Measurements from ENCODE around the gene ACVR1B. TPM values are rescaled to one million over a fixed set of nuclear protein-coding genes. Genes with fewer than 3 reads are reported as not detected.

Gene ACVR1B
- total RNA-seq, 1 donor from 2014 or later: 13.8 TPM

DNA sequence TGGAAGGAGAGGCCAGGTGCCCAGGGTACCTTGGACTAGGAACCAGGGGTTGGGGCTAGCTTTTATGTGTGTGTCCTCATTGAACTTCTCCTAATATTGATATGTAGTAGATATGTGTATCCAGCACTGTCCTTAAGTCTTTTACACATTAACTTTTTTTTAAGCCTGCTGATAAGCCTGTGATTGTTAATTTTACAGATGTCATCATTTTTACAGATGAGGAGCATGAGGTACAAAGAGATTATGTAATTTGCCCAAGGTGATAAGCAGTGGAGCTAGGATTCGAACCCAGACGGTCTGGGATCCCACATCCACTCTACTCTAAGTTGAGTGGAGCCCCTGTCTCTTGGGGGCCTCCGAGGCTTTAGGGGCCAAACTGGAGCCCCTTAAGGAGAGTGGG lies 89.5 kb downstream of the ACVR1B start:
- no peak overlapping the region for H3K27ac Mint-ChIP-seq
- H3K4me1 Mint-ChIP-seq: peaks cover 23% of the 10 kb centered on the region
- TF ChIP-seq EZH2phosphoT487 (IDR thresholded peaks at IDR 0.05) (no peak), EZH2 (IDR thresholded peaks at IDR 0.05) (no peak)
- TF ChIP-seq, protein P1, sequence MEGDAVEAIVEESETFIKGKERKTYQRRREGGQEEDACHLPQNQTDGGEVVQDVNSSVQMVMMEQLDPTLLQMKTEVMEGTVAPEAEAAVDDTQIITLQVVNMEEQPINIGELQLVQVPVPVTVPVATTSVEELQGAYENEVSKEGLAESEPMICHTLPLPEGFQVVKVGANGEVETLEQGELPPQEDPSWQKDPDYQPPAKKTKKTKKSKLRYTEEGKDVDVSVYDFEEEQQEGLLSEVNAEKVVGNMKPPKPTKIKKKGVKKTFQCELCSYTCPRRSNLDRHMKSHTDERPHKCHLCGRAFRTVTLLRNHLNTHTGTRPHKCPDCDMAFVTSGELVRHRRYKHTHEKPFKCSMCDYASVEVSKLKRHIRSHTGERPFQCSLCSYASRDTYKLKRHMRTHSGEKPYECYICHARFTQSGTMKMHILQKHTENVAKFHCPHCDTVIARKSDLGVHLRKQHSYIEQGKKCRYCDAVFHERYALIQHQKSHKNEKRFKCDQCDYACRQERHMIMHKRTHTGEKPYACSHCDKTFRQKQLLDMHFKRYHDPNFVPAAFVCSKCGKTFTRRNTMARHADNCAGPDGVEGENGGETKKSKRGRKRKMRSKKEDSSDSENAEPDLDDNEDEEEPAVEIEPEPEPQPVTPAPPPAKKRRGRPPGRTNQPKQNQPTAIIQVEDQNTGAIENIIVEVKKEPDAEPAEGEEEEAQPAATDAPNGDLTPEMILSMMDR (IDR thresholded peaks at IDR 0.05): no peak
- H3K4me1 ChIP-seq: no peaks in the 10 kb centered on the region
- no peak for DNase-seq (ENCODE audit: low spot score)
- peaks cover 9% of the 10 kb centered on the region for H3K27me3 Mint-ChIP-seq (ENCODE audit: insufficient read depth, low read depth)
- H3K36me3 ChIP-seq: no peaks in the 10 kb centered on the region
- peaks cover 6% of the 10 kb centered on the region for H3K36me3 Mint-ChIP-seq
- H3K9me3 Mint-ChIP-seq: no peaks in the 10 kb centered on the region
- peaks cover 21% of the 10 kb centered on the region for H3F3A ChIP-seq (ENCODE audit: low read depth)
- H3K79me2 ChIP-seq (ENCODE audit: low read depth): no peaks in the 10 kb centered on the region
- no peak overlapping the region for H3K4me2 ChIP-seq
- H3K4me3 Mint-ChIP-seq: no peak overlapping the region
- no peak overlapping the region for H3K4me3 ChIP-seq
- no peak overlapping the region for H2AFZ ChIP-seq (replicated peaks)
- peaks cover 41% of the 10 kb centered on the region for H4K20me1 ChIP-seq (ENCODE audit: low read depth)
- H3K27me3 ChIP-seq: peaks cover 31% of the 10 kb centered on the region
- H3K9ac ChIP-seq: no peak overlapping the region
- H3K27ac ChIP-seq: no peak overlapping the region
- H3K9me3 ChIP-seq (ENCODE audit: low read depth): no peaks in the 10 kb centered on the region

- H3K9ac ChIP-seq: no peak overlapping the region
These were observed 90.2 kb downstream of the ACVR1B start for GRCh38 chr12:52041695-52042123.

GRCh38 chr12:52042706-52043385 lies 91.3 kb downstream of the ACVR1B start:
- H3K27ac Mint-ChIP-seq: no peak overlapping the region
- Histone ChIP-seq H3K27me3 (peaks cover 15% of the 10 kb centered on the region), H3K4me2 (no peak overlapping the region), H4K20me1 (ENCODE audit: low read depth) (peaks cover 41% of the 10 kb centered on the region), H3K4me3 (no peak overlapping the region), H3K9ac (no peak overlapping the region), H3K79me2 (ENCODE audit: low read depth) (no peaks in the 10 kb centered on the region), H2AFZ (replicated peaks) (no peak overlapping the region), H3K9me3 (ENCODE audit: low read depth) (no peaks in the 10 kb centered on the region), H3K27ac (no peak overlapping the region), H3K36me3 (no peaks in the 10 kb centered on the region), H3K4me1 (no peaks in the 10 kb centered on the region), H3F3A (ENCODE audit: low read depth) (peaks cover 13% of the 10 kb centered on the region)
- no peaks in the 10 kb centered on the region for H3K9me3 Mint-ChIP-seq
- TF ChIP-seq, protein P1 (IDR thresholded peaks at IDR 0.05): no peak
- no peak for TF ChIP-seq EZH2 (IDR thresholded peaks at IDR 0.05)
- peaks cover 9% of the 10 kb centered on the region for H3K27me3 Mint-ChIP-seq (ENCODE audit: insufficient read depth, low read depth)
- no peak overlapping the region for H3K4me3 Mint-ChIP-seq
- H3K4me1 Mint-ChIP-seq: peaks cover 16% of the 10 kb centered on the region
- DNase-seq (ENCODE audit: low spot score): no peak
- H3K36me3 Mint-ChIP-seq: peaks cover 6% of the 10 kb centered on the region

More at GRCh38 chr12:52041695-52042123, 90.2 kb downstream of the ACVR1B start:
- TF ChIP-seq EZH2phosphoT487 (IDR thresholded peaks at IDR 0.05) (no peak), EZH2 (IDR thresholded peaks at IDR 0.05) (no peak)
- TF ChIP-seq, protein P1 (IDR thresholded peaks at IDR 0.05): no peak
- Histone ChIP-seq H3F3A (ENCODE audit: low read depth) (peaks cover 14% of the 10 kb centered on the region), H3K27me3 (peaks cover 24% of the 10 kb centered on the region), H3K4me1 (no peaks in the 10 kb centered on the region), H3K4me3 (no peak overlapping the region), H3K36me3 (no peaks in the 10 kb centered on the region), H4K20me1 (ENCODE audit: low read depth) (peaks cover 41% of the 10 kb centered on the region), H3K27ac (no peak overlapping the region), H3K4me2 (no peak overlapping the region), H3K9me3 (ENCODE audit: low read depth) (no peaks in the 10 kb centered on the region), H3K79me2 (ENCODE audit: low read depth) (no peaks in the 10 kb centered on the region), H2AFZ (replicated peaks) (no peak overlapping the region)
- Mint-ChIP-seq H3K9me3 (no peaks in the 10 kb centered on the region), H3K4me3 (no peak overlapping the region), H3K27ac (peak overlapping the region; percentile 71), H3K36me3 (peaks cover 6% of the 10 kb centered on the region), H3K4me1 (peaks cover 19% of the 10 kb centered on the region), H3K27me3 (ENCODE audit: insufficient read depth, low read depth) (peaks cover 9% of the 10 kb centered on the region)
- DNase-seq (ENCODE audit: low spot score): peak; percentile 66
